Activated gamma-delta T cell treated with Interleukin-2 at 50 U/mL for 16 hours (primary cell): ENCODE results near the gene SLC39A13.

Experiments
- DNase-seq: peaks from one replicate; pipeline ENCODE4 v3.0.0-alpha.2; 2020

Gene SLC39A13

DNA sequence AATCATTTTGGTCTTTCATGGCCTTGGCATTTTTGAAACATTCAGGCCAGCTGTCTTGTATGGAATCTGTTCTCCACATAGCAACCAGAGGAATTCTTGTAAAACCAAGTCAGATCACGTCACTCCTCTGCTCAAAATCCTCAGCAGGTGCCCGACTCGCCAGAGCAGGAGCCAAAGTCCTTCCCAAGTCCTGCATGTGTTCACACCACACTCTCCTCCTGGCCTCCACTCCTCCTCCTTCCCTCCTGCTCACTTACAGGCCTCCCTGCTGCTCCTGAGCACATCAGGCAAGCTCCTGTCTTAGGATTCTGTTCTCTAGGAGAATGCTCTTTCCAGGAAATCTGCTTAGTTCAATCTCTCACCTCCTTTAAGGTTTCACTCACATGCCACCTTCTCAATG is 24.8 kb downstream of the SLC39A13 start:
- DNase-seq, result no peak

DNA sequence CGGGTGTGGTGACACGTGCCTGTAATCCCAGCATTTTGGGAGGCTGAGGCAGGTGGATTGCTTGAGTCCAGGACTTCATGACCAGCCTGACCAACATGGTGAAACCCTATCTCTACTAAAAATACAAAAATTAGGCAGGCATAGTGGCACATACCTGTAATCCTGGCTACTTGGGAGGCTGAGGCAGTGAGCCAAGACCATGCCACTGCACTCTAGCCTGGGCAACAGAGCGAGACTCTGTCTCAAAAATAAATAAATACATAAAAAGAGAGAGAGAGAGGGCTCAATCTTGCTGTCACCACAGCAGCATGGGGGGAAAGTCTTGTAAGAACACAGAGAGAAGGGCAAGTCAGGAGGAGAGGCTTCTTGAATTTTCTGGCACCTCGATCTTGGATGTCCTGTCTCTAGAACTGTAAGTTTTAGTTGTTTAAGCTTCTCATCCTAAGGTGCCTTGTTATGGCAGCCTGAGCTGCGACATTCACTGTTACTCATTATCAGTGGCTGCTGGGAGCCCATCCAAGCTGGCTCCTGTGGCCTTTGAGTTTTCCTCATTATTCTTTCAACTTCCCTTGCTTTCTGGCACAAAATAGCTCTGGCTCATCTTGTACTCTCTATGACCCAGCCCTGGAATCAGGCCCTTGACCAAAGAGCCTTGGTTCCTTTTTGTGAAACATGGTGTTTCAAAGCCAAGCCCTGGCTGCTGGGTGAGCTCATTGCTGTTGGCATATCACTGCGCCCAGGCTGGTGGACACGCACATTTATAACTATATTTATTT is 25.8 kb downstream of the SLC39A13 start:
- DNase-seq, result no peak

DNA sequence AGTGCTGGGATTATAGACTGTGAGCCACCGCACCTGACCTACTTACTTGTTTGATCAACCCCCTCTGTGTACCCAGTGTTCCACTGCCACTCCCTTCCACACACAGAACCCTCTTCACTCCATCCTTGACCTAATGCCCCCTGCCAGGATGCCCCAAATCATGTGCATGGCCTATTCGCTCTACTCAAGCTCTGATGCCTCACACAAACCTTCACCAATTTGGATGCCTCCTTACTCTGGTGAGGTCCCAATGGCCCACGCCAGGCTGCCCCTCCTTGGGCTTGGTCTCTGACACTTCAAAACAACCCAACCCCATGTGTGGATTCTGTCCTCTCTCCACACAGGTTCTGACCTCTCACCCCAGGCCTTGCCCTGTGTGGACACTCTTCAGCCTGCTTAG is 27.3 kb downstream of the SLC39A13 start:
- no peak for DNase-seq

DNA sequence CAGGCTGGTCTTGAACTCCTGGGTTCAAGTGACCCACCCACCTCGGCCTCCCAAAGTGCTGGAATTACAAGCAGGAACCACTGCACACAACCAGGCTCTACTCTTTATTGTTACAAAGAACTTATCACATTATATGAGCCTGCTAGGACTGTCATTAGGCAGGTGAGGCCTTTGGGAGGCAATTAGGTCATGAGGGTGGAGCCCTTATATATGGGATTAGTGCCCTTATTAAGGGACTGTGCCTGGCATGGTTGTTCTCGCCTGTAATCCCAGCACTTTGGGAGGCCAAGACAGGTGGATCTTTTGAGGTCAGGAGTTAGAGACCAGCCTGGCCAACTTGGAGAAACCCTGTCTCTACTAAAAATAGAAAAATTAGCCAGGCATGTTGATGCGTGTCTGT is 28.3 kb downstream of the SLC39A13 start:
- DNase-seq, result no peak

DNA sequence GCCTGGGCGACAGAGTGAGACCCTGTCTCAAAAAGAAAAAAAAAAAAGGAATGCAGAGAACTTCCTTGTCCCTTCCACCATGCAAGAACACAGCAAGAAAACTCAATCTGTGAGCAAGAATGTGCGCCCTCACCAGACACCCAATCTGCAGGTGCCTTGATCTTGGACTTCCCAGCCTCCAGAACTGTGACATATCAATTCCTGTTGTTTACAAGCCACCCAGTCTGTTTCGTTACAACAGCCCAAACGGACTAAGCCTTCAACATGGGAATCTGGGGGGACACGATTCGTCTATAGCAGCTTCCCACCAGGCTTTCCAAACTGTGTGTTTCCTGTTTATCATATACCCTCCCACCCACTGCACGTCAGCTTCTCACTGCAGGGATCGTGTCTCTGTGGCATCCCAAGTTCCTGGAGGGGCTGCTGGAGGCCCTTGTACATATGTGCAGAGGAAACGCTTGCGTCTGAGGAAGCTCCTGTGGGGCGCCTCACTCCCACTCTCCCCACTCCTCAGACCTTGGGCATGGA is 28.9 kb downstream of the SLC39A13 start:
- no peak for DNase-seq

DNA sequence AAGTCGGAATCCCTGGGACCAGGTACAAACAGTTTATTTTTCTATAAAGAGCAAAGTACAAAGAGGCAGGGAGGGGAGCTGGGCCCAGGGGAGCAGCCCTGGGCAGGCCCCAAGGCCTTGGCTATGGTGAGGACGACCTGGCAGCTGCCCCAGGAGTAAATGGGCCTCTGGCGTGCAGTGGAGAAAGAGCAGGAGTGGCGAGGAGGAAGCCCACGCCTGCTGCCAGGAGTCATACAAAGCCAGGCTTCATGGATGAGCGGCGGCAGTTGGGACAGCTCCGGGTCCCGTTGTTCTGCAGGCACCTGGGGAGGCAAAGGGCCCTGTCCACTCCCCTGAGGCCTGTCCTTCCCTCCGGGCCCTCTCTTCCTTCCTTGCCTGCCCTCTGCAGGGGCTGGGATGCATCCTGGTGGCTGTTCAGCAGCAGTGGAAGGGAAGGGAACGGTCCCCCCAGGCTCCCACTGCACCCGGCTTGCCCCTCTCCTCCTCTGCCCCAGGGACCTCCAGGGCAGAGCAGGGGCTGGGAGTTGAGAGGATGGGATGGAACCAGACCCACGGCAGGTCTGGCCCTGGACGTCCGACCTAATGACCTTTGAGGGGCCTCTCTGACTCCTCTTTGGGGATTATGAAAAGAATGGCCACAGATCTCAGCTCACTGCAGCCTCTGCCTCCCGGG is 29.5 kb downstream of the SLC39A13 start:
- no peak for DNase-seq

DNA sequence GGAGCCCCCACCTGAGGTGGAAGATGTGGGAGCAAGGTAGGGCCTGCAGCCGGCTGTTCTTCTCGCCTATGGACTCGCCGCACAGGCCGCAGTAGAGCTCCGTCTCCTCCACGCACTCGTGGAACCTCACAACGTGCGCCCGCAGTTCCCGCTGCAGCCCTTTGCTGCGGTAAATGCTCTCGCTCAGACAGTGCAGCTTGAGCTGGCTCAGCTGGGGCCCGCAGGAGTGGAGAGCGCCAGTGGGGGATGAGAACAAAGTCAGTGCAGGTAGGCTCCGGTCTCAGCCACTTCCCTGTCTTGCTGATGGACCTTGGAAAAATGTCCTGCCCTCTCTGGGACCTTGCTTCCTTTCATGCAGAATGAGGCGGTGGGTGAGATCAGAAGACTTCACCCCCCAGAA is 30.3 kb downstream of the SLC39A13 start:
- no peak for DNase-seq

DNA sequence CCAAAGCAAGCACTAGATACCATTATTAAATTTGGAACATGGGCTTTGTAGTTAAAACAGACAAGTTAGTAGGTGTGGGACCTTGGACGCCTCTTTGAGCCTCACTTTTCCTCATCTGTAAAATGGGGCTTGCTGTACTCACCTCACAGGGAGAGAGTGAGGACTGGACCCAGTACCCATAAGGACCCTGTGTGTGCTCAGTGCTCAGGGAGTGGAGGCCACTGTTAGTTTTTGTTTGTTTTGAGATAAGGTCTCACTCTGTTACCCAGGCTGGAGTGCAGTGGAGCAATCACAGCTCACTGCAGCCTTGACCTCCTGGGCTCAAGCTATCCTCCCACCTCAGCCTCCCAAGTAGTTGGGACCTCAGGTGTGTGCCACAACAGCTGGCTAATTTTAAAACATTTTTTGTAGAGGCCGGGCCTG is 31.7 kb downstream of the SLC39A13 start:
- no peak for DNase-seq

DNA sequence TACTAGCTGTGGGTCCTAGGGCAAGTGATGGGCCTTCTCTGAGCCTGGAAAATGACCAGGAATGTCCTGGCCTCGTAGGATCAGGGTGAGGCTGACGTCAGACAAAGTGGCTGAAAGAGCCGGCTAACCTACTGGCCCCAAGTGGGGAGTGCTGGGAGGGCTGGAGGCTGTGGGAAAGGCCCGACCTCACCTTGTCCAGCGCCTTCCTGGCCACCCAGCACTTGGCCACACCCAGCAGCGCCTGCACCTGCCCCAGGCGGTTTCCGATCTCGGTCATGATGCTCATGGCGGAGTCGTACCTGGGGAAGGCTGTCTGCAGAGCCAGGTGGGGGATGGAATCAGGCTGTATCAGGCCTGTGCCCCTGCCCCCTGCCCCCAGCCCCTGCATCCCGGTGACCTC is 33.0 kb downstream of the SLC39A13 start:
- DNase-seq, result no peak

DNA sequence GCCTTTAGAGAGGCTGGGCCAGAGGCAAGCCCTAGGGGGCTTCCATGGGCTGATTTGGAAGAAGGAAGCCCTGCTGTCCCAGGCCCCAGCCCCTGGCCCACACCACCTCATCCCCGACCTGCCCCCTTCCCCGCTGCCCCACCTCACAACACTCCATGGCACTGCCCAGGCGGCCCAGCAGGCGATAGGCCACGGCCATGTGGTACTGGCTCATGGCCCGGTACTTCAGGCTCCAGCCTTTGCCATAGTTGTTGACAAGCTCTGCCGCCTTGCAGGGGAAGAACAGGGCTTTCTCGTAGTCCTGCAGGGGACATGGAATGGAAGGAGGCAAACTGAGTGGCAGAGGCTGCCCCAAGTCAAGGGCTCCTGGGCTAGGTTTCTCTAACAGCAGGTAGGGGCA is 34.1 kb downstream of the SLC39A13 start:
- DNase-seq, result no peak

DNA sequence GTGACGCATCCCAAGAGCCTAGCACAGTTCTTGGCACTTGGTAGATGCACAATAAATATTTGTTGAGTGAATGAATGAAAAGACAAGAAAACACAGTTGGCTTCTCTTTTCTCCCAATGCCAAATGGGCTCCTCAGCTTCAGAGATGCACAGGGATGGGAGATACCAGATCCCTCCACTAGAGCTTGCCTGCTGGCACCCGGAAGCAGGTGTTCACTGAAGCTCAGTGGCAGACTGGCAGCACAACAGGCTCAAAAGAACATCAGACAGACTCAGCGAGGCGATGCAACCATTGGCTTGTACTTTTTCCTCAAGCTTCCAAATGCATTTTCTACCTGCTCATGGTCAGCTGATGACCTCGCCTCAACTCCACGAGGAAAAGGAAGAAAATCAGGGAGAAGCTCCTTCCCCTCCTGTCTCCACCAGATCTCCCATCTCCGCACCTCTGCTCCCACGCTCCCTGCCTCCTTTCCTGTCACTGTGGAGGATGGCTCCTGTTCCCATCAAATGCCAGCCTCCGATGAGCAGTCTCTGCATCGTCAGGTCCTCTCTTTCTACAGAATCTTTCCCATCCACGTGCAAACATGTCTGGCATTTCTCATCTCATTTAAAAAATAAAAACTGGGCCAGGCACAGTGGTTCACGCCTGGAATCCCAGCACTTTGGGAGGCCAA is 34.8 kb downstream of the SLC39A13 start:
- no peak for DNase-seq

DNA sequence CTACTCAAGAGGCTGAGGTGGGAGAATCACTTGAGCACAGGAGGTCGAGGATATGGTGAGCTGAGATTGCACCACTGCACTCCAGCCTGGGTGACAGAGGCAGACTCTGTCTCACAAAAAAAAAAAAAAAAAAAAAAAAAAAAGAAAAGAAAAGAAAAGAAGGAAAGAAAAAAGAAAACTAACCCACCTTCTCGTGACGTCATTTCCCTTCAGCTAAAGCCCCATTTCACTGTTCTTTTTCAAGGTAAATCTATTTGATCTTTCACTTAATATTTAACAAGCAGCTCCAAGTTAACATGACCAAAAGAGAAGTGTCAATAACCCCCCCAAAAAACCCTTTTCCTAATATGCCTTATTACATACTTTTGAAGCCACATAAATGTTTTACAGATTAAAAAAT is 35.4 kb downstream of the SLC39A13 start:
- no peak for DNase-seq

DNA sequence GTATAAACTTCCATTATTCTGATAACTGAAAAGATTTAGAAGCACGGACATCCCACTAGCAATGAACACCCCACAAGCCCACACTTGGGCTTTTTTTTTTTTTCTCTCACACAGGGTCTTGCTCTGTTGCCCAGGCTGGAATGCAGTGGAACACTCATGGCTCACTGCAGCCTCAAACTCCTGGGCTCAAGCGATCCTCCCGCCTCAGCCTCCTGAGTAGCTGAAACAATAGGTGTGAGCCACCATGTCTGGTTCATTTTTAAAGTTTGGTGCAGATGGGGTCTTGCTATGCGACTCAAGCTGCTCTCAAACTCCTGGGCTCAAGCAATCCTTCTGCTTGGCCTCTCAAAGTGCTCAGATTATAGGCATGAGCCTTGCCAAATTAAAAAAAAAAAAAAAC is 37.5 kb downstream of the SLC39A13 start:
- no peak for DNase-seq

DNA sequence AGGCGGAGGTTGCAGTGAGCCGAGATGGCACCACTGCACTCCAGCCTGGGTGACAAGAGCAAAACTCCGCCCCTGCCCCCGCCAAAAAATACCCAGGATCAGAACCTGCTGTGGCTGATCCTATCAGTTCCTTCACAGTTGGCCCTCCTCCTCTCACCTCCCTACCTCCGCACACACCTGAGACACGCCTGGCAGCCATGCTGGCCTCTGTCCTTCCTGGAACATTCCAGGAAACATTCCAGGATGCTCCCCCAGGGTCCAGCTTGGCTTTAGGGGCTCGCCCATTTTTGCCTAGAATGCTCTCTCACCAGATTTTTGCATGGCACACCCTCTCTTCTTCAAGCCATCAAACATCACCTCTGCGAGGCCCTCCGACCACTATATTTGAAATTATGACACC is 38.4 kb downstream of the SLC39A13 start:
- no peak for DNase-seq

DNA sequence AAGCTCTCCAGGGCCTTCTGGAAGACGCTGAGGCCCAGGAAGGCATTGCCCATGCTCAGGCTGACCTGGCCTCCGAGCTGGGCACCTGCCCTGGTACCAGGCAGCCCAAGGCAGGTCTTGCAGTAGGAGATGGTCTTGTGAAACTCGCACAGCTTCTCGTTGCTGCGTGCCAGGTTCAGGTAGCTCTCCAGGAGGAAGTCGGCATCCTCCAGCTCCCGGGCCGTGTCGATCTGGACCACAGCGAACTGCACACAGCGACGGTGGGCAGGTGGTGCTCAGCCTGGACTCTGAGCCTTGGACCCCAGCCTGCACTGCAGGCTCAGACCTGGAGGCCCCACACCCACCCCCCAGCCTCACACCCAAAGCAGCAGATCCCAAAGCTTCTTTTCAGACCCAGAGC is 39.5 kb downstream of the SLC39A13 start:
- no peak for DNase-seq

DNA sequence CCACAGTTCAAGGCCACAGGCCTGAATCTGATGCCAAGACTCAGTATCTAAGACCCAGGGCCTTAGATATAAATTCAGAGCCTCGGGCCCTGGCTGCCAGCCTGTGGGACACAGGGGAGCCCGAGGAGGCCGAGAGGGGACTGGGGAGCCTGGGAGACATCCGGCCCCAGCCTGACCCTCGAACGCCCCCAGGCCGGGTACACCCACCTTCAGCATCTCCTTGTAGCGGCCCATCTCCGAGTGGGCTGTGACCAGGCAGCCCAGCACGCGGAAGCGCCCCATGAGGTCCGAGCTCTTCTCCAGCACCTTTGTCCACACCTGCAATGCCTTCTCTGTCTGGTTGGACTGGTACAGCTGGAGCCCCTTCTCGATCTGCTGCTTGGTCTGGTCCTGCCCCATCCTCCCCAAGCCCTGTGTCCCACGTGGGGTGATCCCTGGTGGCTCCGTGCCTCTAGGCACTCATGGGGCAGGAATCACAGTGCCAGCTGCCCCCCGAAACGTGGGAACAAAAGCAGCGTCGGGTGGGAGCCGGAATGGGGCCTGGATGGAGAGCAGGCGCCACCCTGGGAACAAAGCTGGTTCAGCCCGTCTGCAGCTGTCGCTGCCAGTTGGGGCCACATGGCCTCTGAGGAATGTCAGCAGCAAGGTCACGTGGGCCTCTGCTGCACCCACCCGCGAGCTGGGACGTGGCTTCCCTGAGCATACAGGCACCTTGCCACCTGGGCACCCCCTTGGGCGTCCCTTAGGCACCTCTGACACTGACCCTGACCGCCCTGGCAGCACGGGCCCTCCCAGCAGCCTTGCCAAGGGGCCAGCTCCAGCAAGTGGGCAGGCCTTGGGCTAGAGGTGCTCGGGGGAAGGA is 40.4 kb downstream of the SLC39A13 start, which contains the start of gene RAPSN:
RAPSN (minus strand) TSS at position 571 of the 862 bp plus-strand sequence; CDS start at position 399, 172 bp downstream.
- DNase-seq, result no peak

DNA sequence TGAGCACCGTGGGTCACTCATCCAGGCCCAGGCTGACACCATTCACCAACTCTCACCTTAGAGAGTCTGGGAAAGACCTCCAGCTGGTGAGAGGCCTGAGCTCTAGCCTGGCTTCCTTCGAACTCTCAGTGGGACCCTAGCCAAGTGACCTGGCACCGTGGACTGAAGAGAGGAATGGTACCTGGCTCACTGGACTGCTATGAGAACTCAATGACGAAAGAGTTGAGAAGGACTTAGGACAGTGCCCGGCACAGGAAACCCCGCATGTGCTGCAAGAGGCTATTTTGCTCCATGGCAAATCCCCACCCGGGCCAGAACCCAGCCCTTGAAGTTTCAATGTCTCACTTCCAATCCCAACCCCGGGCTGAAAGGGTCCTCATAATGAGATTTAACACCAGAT is 41.2 kb downstream of the SLC39A13 start:
- DNase-seq, result no peak

DNA sequence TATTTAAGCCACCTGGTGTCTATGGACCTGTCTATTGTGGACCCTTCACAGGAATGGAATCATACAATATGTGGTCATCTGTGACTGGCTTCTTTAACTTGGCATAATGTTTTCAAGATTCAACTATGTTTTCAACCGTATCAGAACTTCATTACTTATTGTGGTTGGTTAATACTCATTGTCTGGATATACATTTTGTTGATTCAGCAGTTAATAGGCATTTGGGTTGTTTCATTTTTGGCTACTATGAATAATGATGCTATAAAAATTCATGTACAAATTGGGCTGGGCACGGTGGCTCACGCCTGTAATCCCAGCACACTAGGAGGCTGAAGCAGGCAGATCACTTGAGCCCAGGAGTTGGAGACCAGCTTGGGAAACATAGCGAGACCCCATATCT is 43.0 kb downstream of the SLC39A13 start:
- DNase-seq, result no peak

DNA sequence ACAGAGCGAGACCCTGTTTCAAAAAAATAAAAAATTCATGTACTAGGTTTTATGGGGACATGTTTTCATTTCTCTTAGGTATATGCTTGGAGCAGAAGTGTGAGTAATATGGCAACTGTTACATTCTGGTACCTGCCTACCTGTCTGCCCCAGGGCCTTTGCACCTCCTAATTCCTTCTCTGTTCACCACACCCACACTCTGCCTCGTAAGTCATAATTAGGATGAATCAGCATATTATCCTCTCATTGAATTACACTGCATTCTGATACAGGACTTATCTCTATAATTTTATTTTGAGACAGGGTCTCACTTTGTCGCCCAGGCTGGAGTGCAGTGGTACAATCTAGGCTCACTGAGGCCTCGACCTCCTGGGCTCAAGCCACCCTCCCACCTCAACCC is 43.6 kb downstream of the SLC39A13 start:
- no peak for DNase-seq

DNA sequence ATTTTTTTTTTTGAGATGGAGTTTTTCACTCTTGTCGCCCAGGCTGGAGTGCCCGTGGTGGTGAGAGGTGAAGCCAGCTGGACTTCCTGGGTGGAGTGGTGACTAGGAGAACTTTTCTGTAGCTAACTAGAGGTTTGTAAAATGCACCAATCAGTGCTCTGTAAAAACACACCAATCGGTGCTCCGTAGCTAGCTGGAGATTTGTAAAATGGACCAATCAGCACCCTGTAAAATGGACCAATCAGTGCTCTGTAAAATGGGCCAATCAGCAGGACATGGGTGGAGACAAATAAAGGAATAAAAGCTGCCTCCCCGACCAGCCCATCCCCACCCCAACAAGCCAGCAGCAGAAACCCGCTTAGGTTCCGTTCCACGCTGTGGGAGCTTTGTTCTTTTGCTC is 45.0 kb downstream of the SLC39A13 start:
- no peak for DNase-seq

DNA sequence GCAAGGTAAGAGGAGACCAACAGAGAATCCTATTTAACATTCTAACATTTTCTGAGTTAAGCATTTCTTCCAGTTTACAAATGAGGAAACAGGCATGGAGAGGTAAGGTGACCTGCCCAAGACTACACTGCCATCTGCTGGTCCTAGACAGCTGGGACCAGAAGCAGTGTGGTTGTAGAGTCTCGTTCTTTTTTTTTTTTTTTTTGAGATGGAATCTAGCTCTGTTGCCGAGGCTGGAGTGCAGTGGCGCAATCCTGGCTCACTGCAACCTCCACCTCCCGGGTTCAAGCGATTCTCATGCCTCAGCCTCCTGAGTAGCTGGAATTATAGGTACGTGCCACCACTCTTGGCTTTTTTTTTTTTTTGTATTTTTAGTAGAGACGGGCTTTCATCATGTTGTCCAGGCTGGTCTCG is 45.9 kb downstream of the SLC39A13 start:
- DNase-seq, result peak; percentile 55

DNA sequence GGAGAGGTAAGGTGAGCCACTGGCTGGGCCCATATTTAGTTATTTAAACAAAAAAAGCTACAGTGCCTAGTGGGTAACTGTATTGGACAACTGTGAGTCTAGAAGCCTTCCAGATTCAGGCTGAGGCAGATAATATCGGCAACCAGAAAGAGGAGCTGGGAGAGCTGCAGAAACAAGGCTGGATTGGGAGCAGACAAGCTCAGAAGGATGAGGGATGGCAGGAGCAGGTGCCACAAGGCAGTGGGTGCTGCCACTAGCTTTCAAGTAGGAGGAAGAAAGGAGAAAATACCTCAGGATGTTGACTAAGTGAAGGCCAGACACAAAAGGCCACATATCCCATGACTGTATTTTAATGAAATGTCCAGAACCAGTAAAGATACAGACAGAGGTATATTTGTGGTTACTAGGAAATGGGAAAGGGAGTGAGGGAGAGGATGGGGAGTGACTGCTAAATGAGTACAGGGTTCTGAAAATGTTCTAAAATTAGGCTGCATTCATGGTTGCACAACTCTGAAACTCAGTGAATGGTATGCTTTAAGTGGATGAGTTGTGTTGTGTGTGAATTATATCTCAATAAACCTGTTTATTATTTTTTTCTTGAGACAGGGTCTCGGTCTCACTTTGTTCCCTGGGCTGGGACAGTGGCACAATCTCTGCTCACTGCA is 52.3 kb downstream of the SLC39A13 start:
- DNase-seq, result no peak
